OCI-LY7 (cell line): ENCODE results near the gene VPS18. TPM values are rescaled to one million over a fixed set of nuclear protein-coding genes. Genes with fewer than 3 reads are reported as not detected.
A peak's percentile ranks its signal among the peaks of the same experiment; 100 is the strongest.

Source experiments
- BruUV-seq: library from RNA; stranded (reverse); fragments of 400-500 nt; replicated peaks from 2 replicates; lab custom pipeline; 2021; lab: Mats Ljungman, UMichigan
- CTCF ChIA-PET: fragments of 300-600 bp; sonication (Branson Sonifier 250); formaldehyde crosslinking; loops from one replicate; lab custom pipeline; 2022; ENCODE audit warnings: antibody characterized with exemption; ENCODE audit not compliant: unreplicated experiment; lab: Charles Lee
- POLR2A ChIA-PET: fragments of 300-600 bp; sonication (Branson Sonifier 250); formaldehyde crosslinking; loops from one replicate; lab custom pipeline; 2022; ENCODE audit warnings: antibody characterized with exemption; lab: Charles Lee
- DNase-seq: peaks from one replicate; pipeline ENCODE4 v3.0.0-alpha.2; 2015; ENCODE audit warnings: low spot score
- H2AFZ ChIP-seq: fragments of 200-600 bp; sonication (generic), shearing (Covaris generic); 2 replicates; pipeline ENCODE4 v1.6.1; 2014; ENCODE audit warnings: mild to moderate bottlenecking, antibody characterized with exemption, low read length, moderate library complexity
- H3K27ac ChIP-seq: fragments of 200-600 bp; sonication (generic); 2 replicates; pipeline ENCODE4 v1.5.1; 2014; ENCODE audit warnings: mixed run types, low read depth, mild to moderate bottlenecking, moderate library complexity, low read length, inconsistent platforms; ENCODE audit not compliant: poor library complexity, severe bottlenecking
- H3K36me3 ChIP-seq: fragments of 200-600 bp; sonication (generic); 2 replicates; pipeline ENCODE4 v1.6.1; 2014; ENCODE audit warnings: mild to moderate bottlenecking, antibody characterized with exemption, low read length, moderate library complexity, mixed read lengths; ENCODE audit not compliant: insufficient read depth
- H3K4me1 ChIP-seq: fragments of 200-600 bp; sonication (generic); 2 replicates; pipeline ENCODE4 v1.5.1; 2014; ENCODE audit warnings: mild to moderate bottlenecking, low read length; ENCODE audit not compliant: insufficient read depth, poor library complexity, severe bottlenecking
- H3K4me2 ChIP-seq: fragments of 200-600 bp; sonication (generic); 2 replicates; pipeline ENCODE4 v1.6.1; 2014; ENCODE audit warnings: mild to moderate bottlenecking, low read length
- H3K4me3 ChIP-seq: fragments of 200-600 bp; sonication (generic); 2 replicates; pipeline ENCODE4 v1.5.1; 2014; ENCODE audit warnings: mild to moderate bottlenecking, low read depth, low read length; ENCODE audit not compliant: poor library complexity, severe bottlenecking
- H3K79me2 ChIP-seq: fragments of 200-600 bp; sonication (generic); 2 replicates; pipeline ENCODE4 v1.6.1; 2016; ENCODE audit warnings: low read depth, mild to moderate bottlenecking, low read length, moderate library complexity, mixed read lengths; ENCODE audit not compliant: insufficient read depth
- H3K9me2 ChIP-seq: fragments of 200-600 bp; sonication (generic); 2 replicates; pipeline ENCODE4 v1.6.1; 2016; ENCODE audit warnings: mild to moderate bottlenecking, low read length, mixed read lengths; ENCODE audit not compliant: insufficient read depth
- H3K9me3 ChIP-seq: fragments of 200-600 bp; sonication (generic); 2 replicates; pipeline ENCODE4 v1.6.1; 2014; ENCODE audit warnings: mild to moderate bottlenecking, mixed run types, low read length, mixed read lengths
- H4K20me1 ChIP-seq: fragments of 200-600 bp; sonication (generic); 2 replicates; pipeline ENCODE4 v1.6.1; 2014; ENCODE audit warnings: mild to moderate bottlenecking, antibody characterized with exemption, low read length, moderate library complexity, mixed read lengths; ENCODE audit not compliant: insufficient read depth
- CTCF ChIP-seq: fragments of 200-600 bp; sonication (generic); conservative IDR thresholded peaks from 2 replicates; pipeline ENCODE4 v1.5.1; 2014; ENCODE audit warnings: mild to moderate bottlenecking, antibody characterized with exemption, low read length, moderate library complexity, mixed read lengths
- EZH2phosphoT487 ChIP-seq: fragments of 200-600 bp; sonication (generic); IDR thresholded peaks from 2 replicates; pipeline ENCODE4 v1.6.1; 2018; ENCODE audit warnings: low read depth, borderline replicate concordance, mild to moderate bottlenecking, mixed run types, antibody characterized with exemption, low read length, moderate library complexity, mixed read lengths
- intact Hi-C: fragments of 100-400 bp; cut with micrococcal nuclease; formaldehyde crosslinking; loops from one replicate; pipeline ENCODE4 v1.10.0; 2022; ENCODE audit not compliant: unreplicated experiment
- total RNA-seq, 2 experiments: library from RNA; depleted of rRNA in 1 of 2; stranded (reverse); fragments of >200 nt in 1 of 2; shearing (Covaris generic) in 1 of 2; gene quantifications; 2 replicates each; pipeline ENCODE4 v1.2.3, GENCODE V29; 2014 to 2022

Gene VPS18
- total RNA-seq, 2 experiments from 2014 or later: 24.5 to 30.7 TPM

GRCh38 chr15:40906091-40906990 lies 12.1 kb downstream of the VPS18 start:
- BruUV-seq: no TSS peak

GRCh38 chr15:40906991-40907802 lies 12.9 kb downstream of the VPS18 start:
- ChIA-PET POLR2A (interaction anchor here (0.6 to 2.4 kb wide), 7 partner anchors 9 to 49 kb away, joined by 3 to 8 read pairs (median 4); partner anchors contain the start of gene VPS18), CTCF (interaction anchor here (0.6 to 1.6 kb wide), 4 partner anchors 34 to 324 kb away, joined by 3 to 4 read pairs (median 4); partner anchors contain the start of gene CHP1)
- Histone ChIP-seq H2AFZ (peak overlapping the region; percentile 66; the same call in 1 of the 2 replicates), H3K36me3 (peaks cover 24% of the 10 kb centered on the region; the same call in 1 of the 2 replicates), H3K79me2 (no peaks in the 10 kb centered on the region), H3K27ac (peak overlapping the region; percentile 72), H3K9me2 (no peaks in the 10 kb centered on the region), H3K4me1 (peaks cover 68% of the 10 kb centered on the region), H4K20me1 (no peaks in the 10 kb centered on the region), H3K4me3 (peak overlapping the region; percentile 66), H3K9me3 (no peaks in the 10 kb centered on the region), H3K4me2 (peak overlapping the region; percentile 89)
- intact Hi-C loops: loop anchor here (1.0 to 2.0 kb wide), 3 partner anchors 46 to 324 kb away; partner anchors contain the start of genes CHAC1 and CHP1
- BruUV-seq: no TSS peak
- peak; percentile 66 for DNase-seq
- TF ChIP-seq CTCF: no peak
- TF ChIP-seq EZH2phosphoT487: no peak

More at GRCh38 chr15:40906091-40906990, 12.1 kb downstream of the VPS18 start:
- H2AFZ ChIP-seq: peak overlapping the region; percentile 66; the same call in 1 of the 2 replicates
- no peaks in the 10 kb centered on the region for H3K9me2 ChIP-seq
- H3K36me3 ChIP-seq: peaks cover 30% of the 10 kb centered on the region
- TF ChIP-seq EZH2phosphoT487: no peak
- peak; percentile 87 for TF ChIP-seq CTCF
- peaks cover 4% of the 10 kb centered on the region; the same call in 1 of the 2 replicates for H3K79me2 ChIP-seq
- peaks cover 69% of the 10 kb centered on the region for H3K4me1 ChIP-seq
- H3K4me3 ChIP-seq: peak overlapping the region; percentile 66
- ChIA-PET CTCF (interaction anchor here (0.7 to 1.8 kb wide), 6 partner anchors 11 to 340 kb away, joined by 3 to 15 read pairs (median 4); partner anchors contain the start of gene VPS18), POLR2A (interaction anchor here (1.0 to 2.4 kb wide), 5 partner anchors 9 to 278 kb away, joined by 3 to 7 read pairs (median 4); partner anchors contain the start of gene VPS18)
- no peaks in the 10 kb centered on the region for H3K9me3 ChIP-seq
- H3K4me2 ChIP-seq: peak overlapping the region; percentile 89
- H3K27ac ChIP-seq: peak overlapping the region; percentile 72
- H4K20me1 ChIP-seq: no peaks in the 10 kb centered on the region
- DNase-seq: peak; percentile 91
- intact Hi-C loops: loop anchor here (1.0 to 2.0 kb wide), 3 partner anchors 47 to 325 kb away; partner anchors contain the start of genes CHAC1 and CHP1
